Neural cell (in vitro differentiated cells): ENCODE data around the gene CACNA1H. TPM values are rescaled to one million over a fixed set of nuclear protein-coding genes. Genes with fewer than 3 reads are reported as not detected.

Experiments
- H2AFZ ChIP-seq: fragments of 200-600, 300-800 bp; sonication (generic), shearing (Covaris generic); 2 replicates; pipeline ENCODE4 v1.6.0; 2014; ENCODE audit warnings: low read depth, mild to moderate bottlenecking, antibody characterized with exemption, low read length, moderate library complexity
- H3F3A ChIP-seq: fragments of 200-600 bp; shearing (Covaris generic); 2 replicates; pipeline ENCODE4 v1.6.1; 2016; ENCODE audit warnings: mild to moderate bottlenecking, moderate library complexity, mixed read lengths, antibody characterized with exemption, low read length; ENCODE audit not compliant: insufficient read depth, poor library complexity, severe bottlenecking
- H3K27ac ChIP-seq: fragments of 200-600, 300-800 bp; sonication (generic), shearing (Covaris generic); 2 replicates; pipeline ENCODE4 v1.5.1; 2014; ENCODE audit warnings: mild to moderate bottlenecking, low read length, moderate library complexity
- H3K27me3 ChIP-seq: fragments of 300-800, 200-600 bp; sonication (generic), shearing (Covaris generic); 2 replicates; pipeline ENCODE4 v1.6.0; 2014; ENCODE audit warnings: mild to moderate bottlenecking, low read depth, low read length, moderate library complexity; ENCODE audit not compliant: insufficient read depth
- H3K36me3 ChIP-seq: fragments of 300-800, 200-600 bp; sonication (generic), shearing (Covaris generic); 2 replicates; pipeline ENCODE4 v1.5.1; 2014; ENCODE audit warnings: mild to moderate bottlenecking, antibody characterized with exemption, low read length, moderate library complexity; ENCODE audit not compliant: insufficient read depth
- H3K4me2 ChIP-seq: fragments of 300-800, 200-600 bp; sonication (generic), shearing (Covaris generic); 2 replicates; pipeline ENCODE4 v1.6.0; 2014; ENCODE audit warnings: mild to moderate bottlenecking, low read length
- H3K4me3 ChIP-seq: fragments of 300-800, 200-600 bp; sonication (generic), shearing (Covaris generic); 2 replicates; pipeline ENCODE4 v1.5.1; 2014; ENCODE audit warnings: mild to moderate bottlenecking, low read length, moderate library complexity
- H3K79me2 ChIP-seq: fragments of 200-600 bp; shearing (Covaris generic); replicated peaks from 2 replicates; pipeline ENCODE4 v1.6.0; 2014; ENCODE audit warnings: mild to moderate bottlenecking, low read length, moderate library complexity; ENCODE audit not compliant: insufficient read depth
- H3K9ac ChIP-seq: fragments of 300-800, 200-600 bp; sonication (generic), shearing (Covaris generic); 2 replicates; pipeline ENCODE4 v1.6.1; 2016; ENCODE audit warnings: mild to moderate bottlenecking, low read length, mixed read lengths
- H3K9me2 ChIP-seq: fragments of 200-600 bp; shearing (Covaris generic); 2 replicates; pipeline ENCODE4 v1.6.1; 2016; ENCODE audit warnings: mild to moderate bottlenecking, low read length, mixed read lengths; ENCODE audit not compliant: insufficient read depth
- H3K9me3 ChIP-seq: fragments of 200-600, 300-800 bp; sonication (generic), shearing (Covaris generic); 2 replicates; pipeline ENCODE4 v1.6.1; 2016; ENCODE audit warnings: mild to moderate bottlenecking, mixed run types, low read length, moderate library complexity, mixed read lengths
- H4K20me1 ChIP-seq: fragments of 200-600 bp; shearing (Covaris generic); 2 replicates; pipeline ENCODE4 v1.6.1; 2016; ENCODE audit warnings: mild to moderate bottlenecking, mixed run types; ENCODE audit not compliant: insufficient read depth
- CTCF ChIP-seq: fragments of 450-650 bp; IDR thresholded peaks from 2 replicates; pipeline ENCODE4 v1.5.1; 2014; ENCODE audit warnings: antibody characterized with exemption, mild to moderate bottlenecking, moderate library complexity; ENCODE audit not compliant: poor library complexity, severe bottlenecking
- EP300 ChIP-seq: fragments of 450-650 bp; conservative IDR thresholded peaks from 2 replicates; pipeline ENCODE4 v1.6.1; 2014; ENCODE audit warnings: antibody characterized with exemption, mild to moderate bottlenecking, moderate library complexity; ENCODE audit not compliant: poor library complexity, severe bottlenecking
- EZH2 ChIP-seq: fragments of 200-600, 300-800 bp; shearing (Covaris generic), sonication (generic); IDR thresholded peaks from 2 replicates; pipeline ENCODE4 v1.6.1; 2014; ENCODE audit warnings: antibody characterized with exemption, low read length, borderline replicate concordance, mild to moderate bottlenecking; ENCODE audit not compliant: insufficient read depth, poor library complexity, severe bottlenecking
- MXI1 ChIP-seq: fragments of 450-650 bp; conservative IDR thresholded peaks from 2 replicates; pipeline ENCODE4 v1.6.1; 2014; ENCODE audit warnings: antibody characterized with exemption, mild to moderate bottlenecking; ENCODE audit not compliant: poor library complexity, severe bottlenecking
- POLR2AphosphoS5 ChIP-seq: IDR thresholded peaks from 2 replicates; pipeline ENCODE4 v1.6.1; 2012
- RAD21 ChIP-seq: fragments of 450-650 bp; conservative IDR thresholded peaks from 2 replicates; pipeline ENCODE4 v1.6.1; 2014; ENCODE audit warnings: antibody characterized with exemption, mild to moderate bottlenecking, moderate library complexity
- REST ChIP-seq: IDR thresholded peaks from 2 replicates; pipeline ENCODE4 v1.6.1; 2012; ENCODE audit warnings: borderline replicate concordance
- SMC3 ChIP-seq: fragments of 450-650 bp; conservative IDR thresholded peaks from 2 replicates; pipeline ENCODE4 v1.6.1; 2014; ENCODE audit warnings: antibody characterized with exemption, mild to moderate bottlenecking, moderate library complexity; ENCODE audit not compliant: poor library complexity
- TAF1 ChIP-seq: IDR thresholded peaks from 2 replicates; pipeline ENCODE4 v1.6.1; 2012; ENCODE audit warnings: low read depth
- polyA plus RNA-seq: library from polyadenylated mRNA; depleted of rRNA; stranded (reverse); fragments of >200 nt; gene quantifications from 2 replicates; pipeline ENCODE4 v1.2.3, GENCODE V29; 2014

The CACNA1H gene
- polyA plus RNA-seq, 1 donor from 2014 or later: 27.7 TPM

- Histone ChIP-seq H2AFZ (no peak overlapping the region), H3K9me2 (no peaks in the 10 kb centered on the region), H3K4me2 (no peak overlapping the region), H3F3A (no peaks in the 10 kb centered on the region), H3K9ac (no peak overlapping the region), H4K20me1 (no peaks in the 10 kb centered on the region), H3K36me3 (no peaks in the 10 kb centered on the region), H3K79me2 (no peaks in the 10 kb centered on the region), H3K4me3 (no peak overlapping the region), H3K27ac (no peak overlapping the region), H3K9me3 (no peaks in the 10 kb centered on the region), H3K27me3 (no peaks in the 10 kb centered on the region)
- no peak for TF ChIP-seq EZH2
- TF ChIP-seq TAF1: no peak
- no peak for TF ChIP-seq SMC3
- no peak for TF ChIP-seq REST
- TF ChIP-seq MXI1: no peak
These were observed 8.0 kb downstream of the CACNA1H start for GRCh38 chr16:1160773-1161348.

GRCh38 chr16:1162701-1163566, 10.0 kb downstream of the CACNA1H start:
- H3K9ac ChIP-seq: no peak overlapping the region
- H4K20me1 ChIP-seq: no peaks in the 10 kb centered on the region
- no peaks in the 10 kb centered on the region for H3K27me3 ChIP-seq
- H3K36me3 ChIP-seq: no peaks in the 10 kb centered on the region
- H3K4me2 ChIP-seq: no peak overlapping the region
- H3K79me2 ChIP-seq: no peaks in the 10 kb centered on the region
- H3K4me3 ChIP-seq: no peak overlapping the region
- no peaks in the 10 kb centered on the region for H3K9me2 ChIP-seq
- H3K27ac ChIP-seq: no peak overlapping the region
- no peak overlapping the region for H2AFZ ChIP-seq
- H3F3A ChIP-seq: no peaks in the 10 kb centered on the region
- TF ChIP-seq EZH2: no peak
- no peak for TF ChIP-seq POLR2AphosphoS5
- TF ChIP-seq RAD21: no peak
- no peaks in the 10 kb centered on the region for H3K9me3 ChIP-seq

- H3K4me2 ChIP-seq: no peak overlapping the region
- H3K27ac ChIP-seq: no peak overlapping the region
- no peak overlapping the region for H3K4me3 ChIP-seq
- no peaks in the 10 kb centered on the region for H4K20me1 ChIP-seq
- H3K9ac ChIP-seq: no peak overlapping the region
- no peaks in the 10 kb centered on the region for H3K27me3 ChIP-seq
- H3K9me2 ChIP-seq: no peaks in the 10 kb centered on the region
- H3F3A ChIP-seq: no peaks in the 10 kb centered on the region
- H3K9me3 ChIP-seq: no peaks in the 10 kb centered on the region
- TF ChIP-seq SMC3: no peak
- no peak for TF ChIP-seq EP300
- TF ChIP-seq REST: no peak
- TF ChIP-seq RAD21: no peak
- TF ChIP-seq CTCF: no peak
- no peak for TF ChIP-seq POLR2AphosphoS5
- TF ChIP-seq MXI1: no peak
- no peak for TF ChIP-seq TAF1
- no peak overlapping the region for H2AFZ ChIP-seq
- H3K79me2 ChIP-seq: no peaks in the 10 kb centered on the region
- no peaks in the 10 kb centered on the region for H3K36me3 ChIP-seq
These were observed 10.7 kb downstream of the CACNA1H start for GRCh38 chr16:1163567-1164055.
